Neural progenitor cell (in vitro differentiated cells): ENCODE data around the gene VSTM4.

Source experiments
- CTCF ChIP-seq: fragments of 200-600 bp; sonication (generic); IDR thresholded peaks from 2 replicates; pipeline ENCODE4 v1.5.1; 2017; ENCODE audit warnings: antibody characterized with exemption, mild to moderate bottlenecking
- EZH2 ChIP-seq: fragments of 200-600 bp; sonication (generic); IDR thresholded peaks from 2 replicates; pipeline ENCODE4 v1.6.1; 2017; ENCODE audit warnings: antibody characterized with exemption, mild to moderate bottlenecking, moderate library complexity

GRCh38 chr10:49160814-49161213, 45.5 kb upstream of the VSTM4 start:
- TF ChIP-seq CTCF (no peak), EZH2 (no peak)
